Upper lobe of left lung (tissue), 4 donors: Measurements from ENCODE around the gene ETFA.

ENCODE experiments used
- CTCF ChIP-seq, 6 experiments: fragments of 450-650 bp in 4 of 6; fragments of 200-600 bp in 2 of 6; sonication (generic) in 2 of 6; IDR thresholded peaks; one replicate each; pipeline ENCODE4 v1.5.1; 2016 to 2019; ENCODE audit warnings: antibody characterized with exemption in 6 of 6
- POLR2A ChIP-seq, 4 donors: fragments of 450-650 bp; IDR thresholded peaks; one replicate each; pipeline ENCODE4 v1.5.1; 2016 to 2017; ENCODE audit warnings: antibody characterized with exemption in 4 of 4, mild to moderate bottlenecking in 2 of 4
- POLR2AphosphoS5 ChIP-seq, 2 donors: sonication (generic); formaldehyde crosslinking; IDR thresholded peaks; one replicate each; pipeline ENCODE4 v1.5.1; 2017; ENCODE audit warnings: antibody characterized with exemption in 2 of 2

- no peak for TF ChIP-seq CTCF (IDR thresholded peaks at IDR 0.05)
- no peak for TF ChIP-seq POLR2A (IDR thresholded peaks at IDR 0.05)
- no peak for TF ChIP-seq POLR2AphosphoS5 (IDR thresholded peaks at IDR 0.05)
Measured at GRCh38 chr15:76260246-76260938, 50.9 kb downstream of the ETFA start.
